AG09309 (cell line): ENCODE measurements around the gene BCAS1.

Experiments used
- DNase-seq: peaks from one replicate; pipeline ENCODE4 v3.0.0-alpha.2; 2010; ENCODE audit warnings: low read depth
- H3K4me3 ChIP-seq: 2 replicates; pipeline ENCODE4 v1.5.1; 2011; ENCODE audit warnings: mild to moderate bottlenecking, low read depth, low read length, moderate library complexity; ENCODE audit not compliant: control insufficient read depth
- TF ChIP-seq, protein P1 (sequence below): IDR thresholded peaks from 2 replicates; pipeline ENCODE4 v1.5.1; 2011; ENCODE audit warnings: mild to moderate bottlenecking, low read depth, low read length, inconsistent platforms; ENCODE audit not compliant: insufficient read depth, control insufficient read depth; ENCODE audit errors: missing control alignments

BCAS1 gene

DNA sequence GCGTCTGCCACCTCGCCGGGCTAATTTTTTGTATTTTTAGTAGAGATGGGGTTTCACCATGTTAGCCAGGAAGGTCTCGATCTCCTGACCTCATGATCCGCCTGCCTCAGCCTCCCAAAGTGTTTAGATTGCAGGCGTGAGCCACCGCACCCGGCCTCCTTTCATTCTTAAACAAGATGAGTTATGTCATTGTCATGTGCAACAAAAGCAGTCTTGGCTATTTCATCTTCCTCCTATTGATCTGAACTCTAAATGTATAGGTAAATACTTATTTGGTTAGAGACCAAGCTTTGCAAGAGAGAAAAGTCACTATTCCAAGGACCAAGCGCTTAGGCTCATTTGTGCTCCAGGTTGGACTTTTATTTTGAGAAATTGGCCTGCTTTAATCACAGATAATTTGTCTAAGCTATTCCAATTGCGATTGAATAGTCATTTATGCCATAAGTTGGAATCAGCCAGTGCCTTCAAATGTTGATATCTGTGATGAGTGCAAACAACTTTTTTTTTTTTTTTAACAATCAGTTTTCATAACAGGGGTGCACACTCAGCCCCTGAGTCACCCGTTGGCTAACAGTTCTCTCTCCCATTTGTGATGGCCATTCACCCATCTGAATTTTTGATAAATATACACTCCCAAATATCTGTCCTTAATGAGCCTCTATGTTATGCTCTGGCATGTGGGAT is 167.3 kb downstream of the BCAS1 start:
- TF ChIP-seq, protein P1, sequence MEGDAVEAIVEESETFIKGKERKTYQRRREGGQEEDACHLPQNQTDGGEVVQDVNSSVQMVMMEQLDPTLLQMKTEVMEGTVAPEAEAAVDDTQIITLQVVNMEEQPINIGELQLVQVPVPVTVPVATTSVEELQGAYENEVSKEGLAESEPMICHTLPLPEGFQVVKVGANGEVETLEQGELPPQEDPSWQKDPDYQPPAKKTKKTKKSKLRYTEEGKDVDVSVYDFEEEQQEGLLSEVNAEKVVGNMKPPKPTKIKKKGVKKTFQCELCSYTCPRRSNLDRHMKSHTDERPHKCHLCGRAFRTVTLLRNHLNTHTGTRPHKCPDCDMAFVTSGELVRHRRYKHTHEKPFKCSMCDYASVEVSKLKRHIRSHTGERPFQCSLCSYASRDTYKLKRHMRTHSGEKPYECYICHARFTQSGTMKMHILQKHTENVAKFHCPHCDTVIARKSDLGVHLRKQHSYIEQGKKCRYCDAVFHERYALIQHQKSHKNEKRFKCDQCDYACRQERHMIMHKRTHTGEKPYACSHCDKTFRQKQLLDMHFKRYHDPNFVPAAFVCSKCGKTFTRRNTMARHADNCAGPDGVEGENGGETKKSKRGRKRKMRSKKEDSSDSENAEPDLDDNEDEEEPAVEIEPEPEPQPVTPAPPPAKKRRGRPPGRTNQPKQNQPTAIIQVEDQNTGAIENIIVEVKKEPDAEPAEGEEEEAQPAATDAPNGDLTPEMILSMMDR = no peak
- H3K4me3 ChIP-seq = no peak overlapping the region
- no peak for DNase-seq

DNA sequence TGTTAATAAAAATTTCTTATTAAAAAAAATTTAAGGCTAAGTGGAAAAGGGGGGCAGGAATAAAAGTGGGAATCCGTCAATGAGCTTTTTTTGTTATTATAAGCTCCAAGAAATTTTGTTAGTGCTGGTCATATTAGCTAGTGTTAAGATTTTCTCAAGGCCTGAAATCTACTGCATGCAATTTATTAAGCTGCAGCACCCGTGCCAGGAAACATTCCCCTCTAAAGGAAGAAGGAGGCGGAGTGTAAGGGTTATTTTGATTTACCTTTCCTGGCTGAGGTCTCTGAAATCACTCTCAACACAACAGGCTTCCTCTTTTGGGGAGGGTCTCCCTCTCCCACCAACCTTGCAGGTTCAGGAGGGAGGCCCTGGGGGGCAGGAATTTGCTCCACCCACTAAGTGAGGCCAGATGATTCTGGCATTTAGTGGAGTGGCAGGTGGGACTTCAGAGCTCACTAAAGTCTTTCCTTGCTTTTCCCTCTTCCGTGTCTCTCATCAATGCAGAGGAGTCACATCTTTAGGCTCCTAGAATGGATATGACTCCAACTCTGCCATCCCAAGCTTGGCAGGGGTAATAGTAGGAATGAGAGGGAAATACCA is 168.8 kb downstream of the BCAS1 start:
- TF ChIP-seq, protein P1 = no peak
- no peak for DNase-seq
- H3K4me3 ChIP-seq = no peak overlapping the region

DNA sequence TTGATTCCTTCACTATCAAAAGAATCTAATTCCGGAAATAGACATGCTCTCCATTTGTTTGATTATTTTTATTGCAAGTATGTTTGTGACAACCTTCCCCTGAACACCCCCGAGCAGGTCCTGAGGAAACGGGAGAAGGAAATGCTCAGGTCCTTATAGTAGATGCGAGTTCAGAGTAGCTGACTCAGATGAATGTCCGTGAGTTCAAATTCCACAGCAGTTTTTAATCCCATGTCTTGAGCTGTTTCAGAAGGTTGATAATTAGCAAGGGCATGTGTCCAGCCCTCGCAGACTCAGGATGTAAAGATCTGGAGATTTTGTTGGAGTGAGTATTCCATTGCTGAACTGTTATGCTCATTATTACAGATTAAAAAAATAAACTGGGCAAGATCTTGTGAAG is 169.3 kb downstream of the BCAS1 start:
- no peak overlapping the region for H3K4me3 ChIP-seq
- DNase-seq = no peak
- TF ChIP-seq, protein P1 = no peak

DNA sequence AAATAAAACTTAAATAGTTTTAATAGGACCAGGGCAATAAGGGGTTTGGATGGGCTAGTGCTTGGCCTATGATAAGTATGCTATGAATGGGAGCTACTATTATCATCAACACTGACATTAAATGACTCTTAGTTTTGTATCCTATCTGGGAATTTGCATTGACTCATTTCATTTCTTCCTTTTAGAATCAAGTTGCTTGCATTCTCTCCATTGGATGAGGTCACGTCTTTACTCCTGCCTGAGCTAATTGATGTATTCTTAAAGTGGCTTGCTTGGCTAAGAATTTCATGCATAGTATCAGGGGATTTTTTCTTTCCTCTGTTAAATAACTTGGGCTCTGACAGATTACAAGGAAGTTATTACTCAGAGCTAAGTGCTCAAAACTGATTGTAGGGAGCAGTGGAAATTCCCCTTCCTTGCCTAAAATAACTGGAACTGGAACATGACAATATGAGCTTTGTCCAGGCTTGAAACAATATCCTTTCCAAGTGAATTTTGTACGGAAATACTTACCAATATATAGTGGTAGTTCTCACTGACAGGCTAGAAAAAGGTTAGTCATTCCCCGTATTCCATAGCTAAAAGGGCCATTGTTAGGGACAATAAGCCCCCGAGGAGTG is 169.9 kb downstream of the BCAS1 start:
- no peak overlapping the region for H3K4me3 ChIP-seq
- TF ChIP-seq, protein P1 = no peak
- no peak for DNase-seq

DNA sequence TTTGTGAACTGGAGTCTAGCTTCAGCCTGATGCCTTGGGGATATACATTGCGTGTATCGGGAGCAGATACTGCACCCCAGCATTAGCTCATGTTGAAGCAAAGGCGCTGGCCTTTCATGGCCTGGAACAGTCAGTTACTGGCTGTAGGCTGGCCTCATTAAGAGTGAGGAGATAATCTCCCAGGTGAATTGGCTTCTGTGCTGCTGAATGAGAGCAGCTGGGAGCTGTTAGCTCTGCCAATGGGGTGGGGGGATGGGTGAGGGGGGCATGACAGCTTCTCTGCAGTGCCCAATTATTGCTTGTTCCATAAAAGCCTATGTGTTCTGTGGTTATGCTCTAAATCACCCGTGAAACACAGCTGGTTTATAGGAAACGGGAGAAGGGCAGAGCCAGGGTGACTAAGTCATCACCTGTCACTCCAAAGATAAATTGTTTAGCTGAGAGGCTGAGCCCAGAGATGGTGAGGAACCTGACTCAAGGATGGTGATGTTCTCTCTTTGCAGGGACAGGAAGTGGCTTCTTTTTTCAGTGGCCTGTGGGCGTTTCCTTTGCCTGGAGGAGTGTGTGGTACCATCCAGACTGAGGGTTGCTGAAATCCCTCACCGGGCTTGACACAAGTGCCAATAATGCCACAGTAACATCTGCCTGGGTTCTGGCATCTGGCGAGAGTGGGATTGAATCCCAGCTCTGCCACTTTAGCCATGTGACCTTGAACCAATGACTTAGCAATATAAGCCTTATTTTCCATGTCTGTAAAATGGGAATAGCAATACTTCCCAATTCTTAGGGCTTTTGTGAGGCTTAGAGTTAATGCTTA is 170.8 kb downstream of the BCAS1 start:
- no peak overlapping the region for H3K4me3 ChIP-seq
- TF ChIP-seq, protein P1 = no peak
- DNase-seq = no peak

- TF ChIP-seq, protein P1 = no peak
- no peak for DNase-seq
- H3K4me3 ChIP-seq = no peak overlapping the region
These were observed 171.8 kb downstream of the BCAS1 start for GRCh38 chr20:53898556-53898931.
